GM21717 (cell line): Measurements from ENCODE around the gene SLC1A4.
A peak's percentile ranks its signal among the peaks of the same experiment; 100 is the strongest.
"Not testable (repeated sequence)": the region's sequence is repeated elsewhere in the genome, so short reads cannot be mapped to it uniquely, and the experiment has no call there.

ENCODE experiments used
- ATAC-seq: cut with Tn5 transposase; IDR thresholded peaks from one replicate; pipeline ENCODE4 v1.9.1; 2021; ENCODE audit warnings: mild to moderate bottlenecking, moderate library complexity; ENCODE audit not compliant: unreplicated experiment

SLC1A4 gene

GRCh38 chr2:64989982-64990614, 899 bp downstream of the SLC1A4 start:
- ATAC-seq = no peak

GRCh38 chr2:64990876-64991275, 1.7 kb downstream of the SLC1A4 start:
- ATAC-seq = no peak

GRCh38 chr2:64992218-64992617, 3.0 kb downstream of the SLC1A4 start:
- ATAC-seq = no peak

- ATAC-seq = no peak
Observed at GRCh38 chr2:64992990-64993389, 3.8 kb downstream of the SLC1A4 start.

GRCh38 chr2:64995041-64995440, 5.8 kb downstream of the SLC1A4 start:
- no peak for ATAC-seq

GRCh38 chr2:64996871-64997307, 7.7 kb downstream of the SLC1A4 start:
- no peak for ATAC-seq

GRCh38 chr2:64998658-64999061, 9.5 kb downstream of the SLC1A4 start:
- no peak for ATAC-seq

GRCh38 chr2:64999754-65000153, 10.6 kb downstream of the SLC1A4 start:
- no peak for ATAC-seq

GRCh38 chr2:65000644-65001043, 11.4 kb downstream of the SLC1A4 start:
- ATAC-seq = no peak

GRCh38 chr2:65003037-65003436, 13.8 kb downstream of the SLC1A4 start:
- ATAC-seq = no peak

GRCh38 chr2:65004232-65004631, 15.0 kb downstream of the SLC1A4 start:
- not testable (repeated sequence) for ATAC-seq

- ATAC-seq = no peak
Observed at GRCh38 chr2:65013776-65014175, 24.6 kb downstream of the SLC1A4 start.

GRCh38 chr2:65015731-65016130, 26.5 kb downstream of the SLC1A4 start:
- no peak for ATAC-seq

- peak; percentile 62 for ATAC-seq
Observed at GRCh38 chr2:65016789-65017188, 27.6 kb downstream of the SLC1A4 start.

GRCh38 chr2:65017335-65017734, 28.1 kb downstream of the SLC1A4 start:
- ATAC-seq = no peak

GRCh38 chr2:65018141-65018582, 29.0 kb downstream of the SLC1A4 start:
- ATAC-seq = no peak

GRCh38 chr2:65019010-65019409, 29.8 kb downstream of the SLC1A4 start:
- no peak for ATAC-seq

- ATAC-seq = no peak
Observed at GRCh38 chr2:65019675-65020195, 30.5 kb downstream of the SLC1A4 start.

- ATAC-seq = not testable (repeated sequence)
Observed at GRCh38 chr2:65020251-65020650, 31.1 kb downstream of the SLC1A4 start.

- ATAC-seq = no peak
Observed at GRCh38 chr2:65020943-65021528, 31.8 kb downstream of the SLC1A4 start.

- ATAC-seq = no peak
Observed at GRCh38 chr2:65021709-65022108, 32.5 kb downstream of the SLC1A4 start.

GRCh38 chr2:65022189-65022588, 33.0 kb downstream of the SLC1A4 start:
- ATAC-seq = no peak
